ENCODE measurements around the gene FGD5.

DNA sequence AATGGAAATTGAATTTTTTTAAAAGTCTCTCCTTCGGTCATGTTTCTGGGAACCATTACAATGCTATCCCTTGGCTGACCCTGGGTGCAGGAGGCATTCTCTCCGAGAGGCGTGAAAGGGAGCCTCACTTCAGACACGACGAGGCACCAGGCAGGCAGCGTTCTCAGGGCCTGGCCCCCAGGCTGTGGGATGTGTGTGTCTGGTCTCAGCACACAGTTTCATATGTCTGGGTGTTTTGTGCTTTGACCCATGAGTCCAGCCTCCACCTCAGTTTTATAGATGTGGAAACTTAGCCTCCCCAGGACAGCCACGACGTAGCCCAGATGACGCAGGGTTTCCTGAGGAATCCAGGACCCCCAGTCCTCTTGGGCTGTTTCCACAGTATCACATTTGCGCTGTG, 34.0 kb downstream of the FGD5 start:
- TF ChIP-seq POLR2AphosphoS5 (IDR thresholded peaks at IDR 0.05; ENCODE audit: low read depth, low read length), result no peak
- TF ChIP-seq, protein P1, sequence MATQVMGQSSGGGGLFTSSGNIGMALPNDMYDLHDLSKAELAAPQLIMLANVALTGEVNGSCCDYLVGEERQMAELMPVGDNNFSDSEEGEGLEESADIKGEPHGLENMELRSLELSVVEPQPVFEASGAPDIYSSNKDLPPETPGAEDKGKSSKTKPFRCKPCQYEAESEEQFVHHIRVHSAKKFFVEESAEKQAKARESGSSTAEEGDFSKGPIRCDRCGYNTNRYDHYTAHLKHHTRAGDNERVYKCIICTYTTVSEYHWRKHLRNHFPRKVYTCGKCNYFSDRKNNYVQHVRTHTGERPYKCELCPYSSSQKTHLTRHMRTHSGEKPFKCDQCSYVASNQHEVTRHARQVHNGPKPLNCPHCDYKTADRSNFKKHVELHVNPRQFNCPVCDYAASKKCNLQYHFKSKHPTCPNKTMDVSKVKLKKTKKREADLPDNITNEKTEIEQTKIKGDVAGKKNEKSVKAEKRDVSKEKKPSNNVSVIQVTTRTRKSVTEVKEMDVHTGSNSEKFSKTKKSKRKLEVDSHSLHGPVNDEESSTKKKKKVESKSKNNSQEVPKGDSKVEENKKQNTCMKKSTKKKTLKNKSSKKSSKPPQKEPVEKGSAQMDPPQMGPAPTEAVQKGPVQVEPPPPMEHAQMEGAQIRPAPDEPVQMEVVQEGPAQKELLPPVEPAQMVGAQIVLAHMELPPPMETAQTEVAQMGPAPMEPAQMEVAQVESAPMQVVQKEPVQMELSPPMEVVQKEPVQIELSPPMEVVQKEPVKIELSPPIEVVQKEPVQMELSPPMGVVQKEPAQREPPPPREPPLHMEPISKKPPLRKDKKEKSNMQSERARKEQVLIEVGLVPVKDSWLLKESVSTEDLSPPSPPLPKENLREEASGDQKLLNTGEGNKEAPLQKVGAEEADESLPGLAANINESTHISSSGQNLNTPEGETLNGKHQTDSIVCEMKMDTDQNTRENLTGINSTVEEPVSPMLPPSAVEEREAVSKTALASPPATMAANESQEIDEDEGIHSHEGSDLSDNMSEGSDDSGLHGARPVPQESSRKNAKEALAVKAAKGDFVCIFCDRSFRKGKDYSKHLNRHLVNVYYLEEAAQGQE (IDR thresholded peaks at IDR 0.05; ENCODE audit: insufficient read depth in 1 of 2, low read depth in 2 of 2, low read length in 2 of 2), result no peak

Measured in PFSK-1 (cell line).